ENCODE results near the gene USP24. TPM values are rescaled to one million over a fixed set of nuclear protein-coding genes. Genes with fewer than 3 reads are reported as not detected.

The USP24 gene
- total RNA-seq, 1 donor from 2014 or later: 57.1 TPM

- no peak overlapping the region for H3K27ac Mint-ChIP-seq
- DNase-seq (ENCODE audit: low spot score, unreplicated experiment): no peak
- peaks cover 17% of the 10 kb centered on the region for H3K36me3 Mint-ChIP-seq (ENCODE audit: insufficient read depth)
- H3K27me3 Mint-ChIP-seq: no peaks in the 10 kb centered on the region
- no peak for TF ChIP-seq CTCF (IDR thresholded peaks at IDR 0.05; ENCODE audit: unreplicated experiment)
- H3K4me1 Mint-ChIP-seq (ENCODE audit: low read depth): no peaks in the 10 kb centered on the region
- no peak overlapping the region for H3K4me3 Mint-ChIP-seq (ENCODE audit: low read depth)
- no peaks in the 10 kb centered on the region for H3K9me3 Mint-ChIP-seq (ENCODE audit: low read depth)
Observed at GRCh38 chr1:55153031-55153430, 62.1 kb downstream of the USP24 start.

- no peak for TF ChIP-seq CTCF (IDR thresholded peaks at IDR 0.05; ENCODE audit: unreplicated experiment)
- Mint-ChIP-seq H3K4me1 (ENCODE audit: low read depth) (no peaks in the 10 kb centered on the region), H3K4me3 (ENCODE audit: low read depth) (no peak overlapping the region), H3K9me3 (ENCODE audit: low read depth) (no peaks in the 10 kb centered on the region), H3K27ac (no peak overlapping the region), H3K36me3 (ENCODE audit: insufficient read depth) (peaks cover 14% of the 10 kb centered on the region), H3K27me3 (no peaks in the 10 kb centered on the region)
- DNase-seq (ENCODE audit: low spot score, unreplicated experiment): no peak
Observed at GRCh38 chr1:55150880-55151588, 64.1 kb downstream of the USP24 start.

- Mint-ChIP-seq H3K27me3 (no peaks in the 10 kb centered on the region), H3K4me1 (ENCODE audit: low read depth) (no peaks in the 10 kb centered on the region), H3K9me3 (ENCODE audit: low read depth) (no peaks in the 10 kb centered on the region), H3K4me3 (ENCODE audit: low read depth) (no peak overlapping the region), H3K27ac (no peak overlapping the region), H3K36me3 (ENCODE audit: insufficient read depth) (peaks cover 15% of the 10 kb centered on the region)
- TF ChIP-seq CTCF (IDR thresholded peaks at IDR 0.05; ENCODE audit: unreplicated experiment): no peak
- DNase-seq (ENCODE audit: low spot score, unreplicated experiment): no peak
Observed at GRCh38 chr1:55148676-55149075, 66.5 kb downstream of the USP24 start.

GRCh38 chr1:55147524-55147923 is 67.6 kb downstream of the USP24 start:
- Mint-ChIP-seq H3K27ac (no peak overlapping the region), H3K4me1 (ENCODE audit: low read depth) (no peaks in the 10 kb centered on the region), H3K27me3 (no peaks in the 10 kb centered on the region), H3K9me3 (ENCODE audit: low read depth) (no peaks in the 10 kb centered on the region), H3K36me3 (ENCODE audit: insufficient read depth) (peaks cover 15% of the 10 kb centered on the region), H3K4me3 (ENCODE audit: low read depth) (no peak overlapping the region)
- TF ChIP-seq CTCF (IDR thresholded peaks at IDR 0.05; ENCODE audit: unreplicated experiment): no peak
- DNase-seq (ENCODE audit: low spot score, unreplicated experiment): no peak

GRCh38 chr1:55146781-55147180 is 68.4 kb downstream of the USP24 start:
- no peaks in the 10 kb centered on the region for H3K27me3 Mint-ChIP-seq
- no peaks in the 10 kb centered on the region for H3K4me1 Mint-ChIP-seq (ENCODE audit: low read depth)
- no peak overlapping the region for H3K27ac Mint-ChIP-seq
- DNase-seq (ENCODE audit: low spot score, unreplicated experiment): no peak
- no peak overlapping the region for H3K4me3 Mint-ChIP-seq (ENCODE audit: low read depth)
- H3K9me3 Mint-ChIP-seq (ENCODE audit: low read depth): no peaks in the 10 kb centered on the region
- no peak for TF ChIP-seq CTCF (IDR thresholded peaks at IDR 0.05; ENCODE audit: unreplicated experiment)
- peaks cover 20% of the 10 kb centered on the region for H3K36me3 Mint-ChIP-seq (ENCODE audit: insufficient read depth)
